ENCODE measurements around the gene ATAD3B. TPM values are rescaled to one million over a fixed set of nuclear protein-coding genes. Genes with fewer than 3 reads are reported as not detected.
A peak's percentile ranks its signal among the peaks of the same experiment; 100 is the strongest.

ATAD3B gene, protein sequence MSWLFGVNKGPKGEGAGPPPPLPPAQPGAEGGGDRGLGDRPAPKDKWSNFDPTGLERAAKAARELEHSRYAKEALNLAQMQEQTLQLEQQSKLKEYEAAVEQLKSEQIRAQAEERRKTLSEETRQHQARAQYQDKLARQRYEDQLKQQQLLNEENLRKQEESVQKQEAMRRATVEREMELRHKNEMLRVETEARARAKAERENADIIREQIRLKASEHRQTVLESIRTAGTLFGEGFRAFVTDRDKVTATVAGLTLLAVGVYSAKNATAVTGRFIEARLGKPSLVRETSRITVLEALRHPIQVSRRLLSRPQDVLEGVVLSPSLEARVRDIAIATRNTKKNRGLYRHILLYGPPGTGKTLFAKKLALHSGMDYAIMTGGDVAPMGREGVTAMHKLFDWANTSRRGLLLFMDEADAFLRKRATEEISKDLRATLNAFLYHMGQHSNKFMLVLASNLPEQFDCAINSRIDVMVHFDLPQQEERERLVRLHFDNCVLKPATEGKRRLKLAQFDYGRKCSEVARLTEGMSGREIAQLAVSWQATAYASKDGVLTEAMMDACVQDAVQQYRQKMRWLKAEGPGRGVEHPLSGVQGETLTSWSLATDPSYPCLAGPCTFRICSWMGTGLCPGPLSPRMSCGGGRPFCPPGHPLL
- total RNA-seq (10 to 100 TPM in 1 of 2 donors, 1 to 10 TPM in 1; 9.3 to 14.3 TPM), polyA plus RNA-seq (10 to 100 TPM in 1 of 2 donors, 1 to 10 TPM in 1; 6.4 to 11.3 TPM)

DNA sequence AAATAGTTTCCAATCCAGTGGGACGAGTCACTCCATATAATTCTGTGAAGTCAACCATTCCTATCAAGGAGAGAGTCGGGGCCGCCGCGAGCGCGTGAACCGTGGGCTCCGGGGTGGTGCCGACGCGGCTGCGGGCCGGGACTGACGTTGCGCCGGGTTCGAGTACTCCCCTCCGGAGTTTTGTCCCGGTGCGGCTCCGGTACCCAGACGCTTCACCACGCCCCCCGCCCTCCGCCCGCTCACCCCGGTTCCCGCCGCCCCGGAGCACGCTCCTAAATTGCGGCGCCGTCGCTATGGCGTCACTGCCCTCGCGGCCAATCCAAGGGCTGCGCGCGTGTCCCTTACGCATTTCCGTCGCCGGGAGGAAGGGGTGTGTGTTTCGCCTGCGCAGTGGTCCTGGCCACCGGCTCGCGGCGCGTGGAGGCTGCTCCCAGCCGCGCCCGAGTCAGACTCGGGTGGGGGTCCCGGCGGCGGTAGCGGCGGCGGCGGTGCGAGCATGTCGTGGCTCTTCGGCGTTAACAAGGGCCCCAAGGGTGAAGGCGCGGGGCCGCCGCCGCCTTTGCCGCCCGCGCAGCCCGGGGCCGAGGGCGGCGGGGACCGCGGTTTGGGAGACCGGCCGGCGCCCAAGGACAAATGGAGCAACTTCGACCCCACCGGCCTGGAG, at the start of gene ATAD3B:
ATAD3B (plus strand) TSS at position 377 of the 664 bp plus-strand sequence; CDS start at position 497, 120 bp downstream.
- Histone ChIP-seq H3K27me3 (ENCODE audit: control insufficient read depth in 4 of 4, insufficient read depth in 4 of 4, low read length in 3 of 4) (no peaks in the 10 kb centered on the region), H3K36me3 (ENCODE audit: control insufficient read depth in 4 of 4, insufficient read depth in 3 of 4, low read depth in 1 of 4, low read length in 3 of 4) (no peaks in the 10 kb centered on the region), H3K4me3 (ENCODE audit: low read depth in 1 of 3, low read length in 3 of 3) (peak within 1 kb of the TSS; percentile 73 to 87 (median 82)), H3K9me3 (ENCODE audit: control insufficient read depth in 4 of 4, low read length in 3 of 4) (no peaks in the 10 kb centered on the region), H3K4me1 (ENCODE audit: control insufficient read depth in 4 of 4, insufficient read depth in 4 of 4, low read length in 3 of 4) (peaks cover 8 to 21% (median 14%) of the 10 kb centered on the region in 4 donors), H3K27ac (ENCODE audit: low read depth in 1 of 2, low read length in 2 of 2) (peak within 1 kb of the TSS; percentile 35 to 80), H3K9ac (ENCODE audit: low read depth in 1 of 2, low read length in 2 of 2) (peak within 1 kb of the TSS; percentile 47 to 60)
- TF ChIP-seq GABPA (IDR thresholded peaks at IDR 0.05 in 1 of 2, conservative IDR thresholded peaks at IDR 0.05 in 1 of 2) (peak; percentile 71 to 93), JUND (IDR thresholded peaks at IDR 0.05) (no peak), FOXA2 (IDR thresholded peaks at IDR 0.05) (no peak), HNF4G (IDR thresholded peaks at IDR 0.05) (no peak), YY1 (IDR thresholded peaks at IDR 0.05) (peak; percentile 30), FOXA1 (IDR thresholded peaks at IDR 0.05) (no peak), RXRA (IDR thresholded peaks at IDR 0.05) (no peak), RAD21 (IDR thresholded peaks at IDR 0.05) (peak in 1 of 2 donors; percentile 15), TAF1 (conservative IDR thresholded peaks at IDR 0.05) (no peak), HNF4A (conservative IDR thresholded peaks at IDR 0.05) (peak in 1 of 2 donors; percentile 15), NR2F2 (IDR thresholded peaks at IDR 0.05) (no peak), SP1 (IDR thresholded peaks at IDR 0.05) (peak; percentile 48), EGR1 (IDR thresholded peaks at IDR 0.05; ENCODE audit: low read depth in 2 of 2) (no peak)
- TF ChIP-seq, protein P1, sequence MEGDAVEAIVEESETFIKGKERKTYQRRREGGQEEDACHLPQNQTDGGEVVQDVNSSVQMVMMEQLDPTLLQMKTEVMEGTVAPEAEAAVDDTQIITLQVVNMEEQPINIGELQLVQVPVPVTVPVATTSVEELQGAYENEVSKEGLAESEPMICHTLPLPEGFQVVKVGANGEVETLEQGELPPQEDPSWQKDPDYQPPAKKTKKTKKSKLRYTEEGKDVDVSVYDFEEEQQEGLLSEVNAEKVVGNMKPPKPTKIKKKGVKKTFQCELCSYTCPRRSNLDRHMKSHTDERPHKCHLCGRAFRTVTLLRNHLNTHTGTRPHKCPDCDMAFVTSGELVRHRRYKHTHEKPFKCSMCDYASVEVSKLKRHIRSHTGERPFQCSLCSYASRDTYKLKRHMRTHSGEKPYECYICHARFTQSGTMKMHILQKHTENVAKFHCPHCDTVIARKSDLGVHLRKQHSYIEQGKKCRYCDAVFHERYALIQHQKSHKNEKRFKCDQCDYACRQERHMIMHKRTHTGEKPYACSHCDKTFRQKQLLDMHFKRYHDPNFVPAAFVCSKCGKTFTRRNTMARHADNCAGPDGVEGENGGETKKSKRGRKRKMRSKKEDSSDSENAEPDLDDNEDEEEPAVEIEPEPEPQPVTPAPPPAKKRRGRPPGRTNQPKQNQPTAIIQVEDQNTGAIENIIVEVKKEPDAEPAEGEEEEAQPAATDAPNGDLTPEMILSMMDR (IDR thresholded peaks at IDR 0.05; ENCODE audit: low read depth, low read length, missing input control): no peak
- TF ChIP-seq, protein P2, sequence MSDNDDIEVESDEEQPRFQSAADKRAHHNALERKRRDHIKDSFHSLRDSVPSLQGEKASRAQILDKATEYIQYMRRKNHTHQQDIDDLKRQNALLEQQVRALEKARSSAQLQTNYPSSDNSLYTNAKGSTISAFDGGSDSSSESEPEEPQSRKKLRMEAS (IDR thresholded peaks at IDR 0.05): no peak
- TF ChIP-seq, protein P3, sequence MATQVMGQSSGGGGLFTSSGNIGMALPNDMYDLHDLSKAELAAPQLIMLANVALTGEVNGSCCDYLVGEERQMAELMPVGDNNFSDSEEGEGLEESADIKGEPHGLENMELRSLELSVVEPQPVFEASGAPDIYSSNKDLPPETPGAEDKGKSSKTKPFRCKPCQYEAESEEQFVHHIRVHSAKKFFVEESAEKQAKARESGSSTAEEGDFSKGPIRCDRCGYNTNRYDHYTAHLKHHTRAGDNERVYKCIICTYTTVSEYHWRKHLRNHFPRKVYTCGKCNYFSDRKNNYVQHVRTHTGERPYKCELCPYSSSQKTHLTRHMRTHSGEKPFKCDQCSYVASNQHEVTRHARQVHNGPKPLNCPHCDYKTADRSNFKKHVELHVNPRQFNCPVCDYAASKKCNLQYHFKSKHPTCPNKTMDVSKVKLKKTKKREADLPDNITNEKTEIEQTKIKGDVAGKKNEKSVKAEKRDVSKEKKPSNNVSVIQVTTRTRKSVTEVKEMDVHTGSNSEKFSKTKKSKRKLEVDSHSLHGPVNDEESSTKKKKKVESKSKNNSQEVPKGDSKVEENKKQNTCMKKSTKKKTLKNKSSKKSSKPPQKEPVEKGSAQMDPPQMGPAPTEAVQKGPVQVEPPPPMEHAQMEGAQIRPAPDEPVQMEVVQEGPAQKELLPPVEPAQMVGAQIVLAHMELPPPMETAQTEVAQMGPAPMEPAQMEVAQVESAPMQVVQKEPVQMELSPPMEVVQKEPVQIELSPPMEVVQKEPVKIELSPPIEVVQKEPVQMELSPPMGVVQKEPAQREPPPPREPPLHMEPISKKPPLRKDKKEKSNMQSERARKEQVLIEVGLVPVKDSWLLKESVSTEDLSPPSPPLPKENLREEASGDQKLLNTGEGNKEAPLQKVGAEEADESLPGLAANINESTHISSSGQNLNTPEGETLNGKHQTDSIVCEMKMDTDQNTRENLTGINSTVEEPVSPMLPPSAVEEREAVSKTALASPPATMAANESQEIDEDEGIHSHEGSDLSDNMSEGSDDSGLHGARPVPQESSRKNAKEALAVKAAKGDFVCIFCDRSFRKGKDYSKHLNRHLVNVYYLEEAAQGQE (IDR thresholded peaks at IDR 0.05): no peak
- TF ChIP-seq, protein P4, sequence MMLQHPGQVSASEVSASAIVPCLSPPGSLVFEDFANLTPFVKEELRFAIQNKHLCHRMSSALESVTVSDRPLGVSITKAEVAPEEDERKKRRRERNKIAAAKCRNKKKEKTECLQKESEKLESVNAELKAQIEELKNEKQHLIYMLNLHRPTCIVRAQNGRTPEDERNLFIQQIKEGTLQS (IDR thresholded peaks at IDR 0.05): no peak
- TF ChIP-seq, protein P5, sequence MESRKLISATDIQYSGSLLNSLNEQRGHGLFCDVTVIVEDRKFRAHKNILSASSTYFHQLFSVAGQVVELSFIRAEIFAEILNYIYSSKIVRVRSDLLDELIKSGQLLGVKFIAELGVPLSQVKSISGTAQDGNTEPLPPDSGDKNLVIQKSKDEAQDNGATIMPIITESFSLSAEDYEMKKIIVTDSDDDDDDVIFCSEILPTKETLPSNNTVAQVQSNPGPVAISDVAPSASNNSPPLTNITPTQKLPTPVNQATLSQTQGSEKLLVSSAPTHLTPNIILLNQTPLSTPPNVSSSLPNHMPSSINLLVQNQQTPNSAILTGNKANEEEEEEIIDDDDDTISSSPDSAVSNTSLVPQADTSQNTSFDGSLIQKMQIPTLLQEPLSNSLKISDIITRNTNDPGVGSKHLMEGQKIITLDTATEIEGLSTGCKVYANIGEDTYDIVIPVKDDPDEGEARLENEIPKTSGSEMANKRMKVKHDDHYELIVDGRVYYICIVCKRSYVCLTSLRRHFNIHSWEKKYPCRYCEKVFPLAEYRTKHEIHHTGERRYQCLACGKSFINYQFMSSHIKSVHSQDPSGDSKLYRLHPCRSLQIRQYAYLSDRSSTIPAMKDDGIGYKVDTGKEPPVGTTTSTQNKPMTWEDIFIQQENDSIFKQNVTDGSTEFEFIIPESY (IDR thresholded peaks at IDR 0.05): no peak
- under 1% methylated on average over 87 of the region's 87 CpGs for WGBS
- peak; percentile 90 for DNase-seq (ENCODE audit: low spot score)

Data from liver (tissue), 9 donors.